Ovary (tissue), 9 donors: ENCODE results near the gene DOK6. TPM values are rescaled to one million over a fixed set of nuclear protein-coding genes. Genes with fewer than 3 reads are reported as not detected.

Experiments used
- DNase-seq, 5 donors: peaks; one replicate each; pipeline ENCODE4 v3.0.0-alpha.2; 2019 to 2020
- H3K27ac ChIP-seq, 2 donors: fragments of 200-600 bp; one replicate each; pipeline versions ENCODE4 v1.5.1 to v1.8.0; 2019 to 2022
- H3K27me3 ChIP-seq: fragments of 200-600 bp; one replicate; pipeline ENCODE4 v1.8.0; 2022
- H3K36me3 ChIP-seq: fragments of 200-600 bp; sonication (generic); one replicate; pipeline ENCODE4 v1.5.1; 2019
- H3K4me1 ChIP-seq: one replicate; pipeline ENCODE4 v1.8.1; 2013; ENCODE audit warnings: mild to moderate bottlenecking, moderate library complexity; ENCODE audit not compliant: insufficient read depth
- H3K4me3 ChIP-seq: fragments of 200-600 bp; sonication (generic); one replicate; pipeline ENCODE4 v1.5.1; 2017
- H3K9me3 ChIP-seq, 2 donors: fragments of 200-600 bp in 1 of 2; sonication (generic) in 1 of 2; one replicate each; pipeline versions ENCODE4 v1.5.1 to v1.8.1; 2013 to 2019; ENCODE audit warnings: mild to moderate bottlenecking in 1 of 2, moderate library complexity in 1 of 2
- CTCF ChIP-seq, 3 donors: fragments of 450-650 bp in 2 of 3; fragments of 200-600 bp in 1 of 3; IDR thresholded peaks; one replicate each; pipeline versions ENCODE4 v1.5.1 to v1.8.0; 2016 to 2022; ENCODE audit warnings: antibody characterized with exemption in 3 of 3, mild to moderate bottlenecking in 1 of 3
- EP300 ChIP-seq: sonication (generic); formaldehyde crosslinking; IDR thresholded peaks from one replicate; pipeline ENCODE4 v1.6.1; 2017; ENCODE audit warnings: antibody characterized with exemption
- POLR2A ChIP-seq: fragments of 450-650 bp; IDR thresholded peaks from one replicate; pipeline ENCODE4 v1.6.1; 2017; ENCODE audit warnings: antibody characterized with exemption, mild to moderate bottlenecking, moderate library complexity
- WGBS, 3 donors: extraction: QIAGEN DNeasy Blood & Tissue Kit in 1 of 3; methylation state at CpG; one replicate each; pipeline versions ENCODE4 v1.1.5 to v1.1.7; 2013 to 2017; 5-methylcytosine and 5-hydroxymethylcytosine counted together
- intact Hi-C, 4 donors: fragments of 100-400 bp; cut with DNase I; formaldehyde crosslinking; loops; one replicate each; pipeline versions ENCODE4 v1.11.0 to v1.15.1; 2022 to 2023
- polyA plus RNA-seq, 2 donors: library from polyadenylated mRNA; stranded (reverse); fragments of 200-250 nt in 1 of 2; fragments of 350-450 nt in 1 of 2; fragmentation: Illumina TruSeq in 1 of 2; extraction: RNeasy Lipid Tissue Mini Kit (QIAGEN cat#74804) in 1 of 2; gene quantifications; one replicate each; pipeline ENCODE4 v1.2.3, GENCODE V29; 2013 to 2014
- total RNA-seq, 7 donors: library from RNA; depleted of rRNA in 2 of 7; stranded (reverse); fragments of >200 nt in 2 of 7; fragmentation: NEBNext Ultra II Directional in 3 of 7; extraction: Animal tissue kit (Norgen Biotek cat#: 25700) in 3 of 7; gene quantifications; one replicate each; pipeline versions ENCODE4 v1.1.0 to v1.2.4, GENCODE V29; 2016 to 2023
- donor health status: DM: no; HTN: no; CAD: no; lungs with moderate emphysema.
- donor health status: DM: no; HTN: no; CAD: no.
- donor health status: Bipolar disorder and iron deficiency.
- donor health status: DM: yes; HTN: yes; CAD: no.
- donor health status: DM: no; HTN: no; CAD: no.
- donor health status: DM: yes; HTN: yes; CAD: no.

Gene DOK6
- total and polyA plus RNA-seq, 9 donors = 1.3 to 4.4 (median 2.8) TPM

- no peak for DNase-seq
- H3K36me3 ChIP-seq = no peaks in the 10 kb centered on the region
- no peak overlapping the region for H3K4me3 ChIP-seq
- TF ChIP-seq CTCF (IDR thresholded peaks at IDR 0.05) (no peak), POLR2A (no peak), EP300 (no peak)
- H3K27ac ChIP-seq = no peak overlapping the region
- no peaks in the 10 kb centered on the region for H3K9me3 ChIP-seq
- H3K4me1 ChIP-seq = no peaks in the 10 kb centered on the region
- WGBS, 3 donors = 95 to 98% (median 96%) methylated on average over 3 of the region's 3 CpGs
- intact Hi-C loops = no loop called here
- no peaks in the 10 kb centered on the region for H3K27me3 ChIP-seq
Measured at GRCh38 chr18:69588301-69588700, 187.6 kb downstream of the DOK6 start.

GRCh38 chr18:69590150-69590549 is 189.5 kb downstream of the DOK6 start:
- TF ChIP-seq EP300 (no peak), CTCF (IDR thresholded peaks at IDR 0.05) (no peak), POLR2A (no peak)
- no peaks in the 10 kb centered on the region for H3K9me3 ChIP-seq
- H3K4me3 ChIP-seq = no peak overlapping the region
- intact Hi-C loops = no loop called here
- H3K27ac ChIP-seq = no peak overlapping the region
- H3K4me1 ChIP-seq = no peaks in the 10 kb centered on the region
- no peaks in the 10 kb centered on the region for H3K36me3 ChIP-seq
- H3K27me3 ChIP-seq = no peaks in the 10 kb centered on the region
- 88 to 93% (median 89%) methylated on average over 3 of the region's 3 CpGs for WGBS, 3 donors
- DNase-seq = no peak

- intact Hi-C loops = no loop called here
- WGBS, 3 donors = 96 to 99% (median 96%) methylated on average over 4 of the region's 4 CpGs
- no peaks in the 10 kb centered on the region for H3K36me3 ChIP-seq
- H3K4me1 ChIP-seq = no peaks in the 10 kb centered on the region
- H3K9me3 ChIP-seq = no peaks in the 10 kb centered on the region
- no peak for TF ChIP-seq POLR2A
- TF ChIP-seq CTCF (IDR thresholded peaks at IDR 0.05) = no peak
- no peak for TF ChIP-seq EP300
- DNase-seq = no peak
- no peaks in the 10 kb centered on the region for H3K27me3 ChIP-seq
- H3K27ac ChIP-seq = no peak overlapping the region
- H3K4me3 ChIP-seq = no peak overlapping the region
Measured at GRCh38 chr18:69596345-69596744, 195.7 kb downstream of the DOK6 start.

DNA sequence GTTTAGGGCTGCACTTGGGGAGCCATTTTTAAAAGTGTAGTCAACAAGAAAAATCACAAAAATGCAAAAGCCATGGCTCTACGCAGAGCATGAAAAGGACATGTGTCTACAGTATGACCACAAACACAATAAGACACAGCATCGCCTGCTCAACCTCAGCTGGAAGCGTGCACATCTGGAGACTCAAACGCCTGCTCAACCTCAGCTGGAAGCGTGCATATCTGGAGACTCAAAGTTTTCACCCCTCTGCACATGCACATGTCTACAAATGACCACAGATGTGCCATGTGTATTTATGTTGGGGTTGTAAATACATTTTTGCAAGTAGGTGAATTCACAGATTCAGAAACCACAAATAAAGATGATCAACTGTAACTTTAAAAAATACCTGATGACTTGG is 196.9 kb downstream of the DOK6 start:
- no peaks in the 10 kb centered on the region for H3K4me1 ChIP-seq
- H3K9me3 ChIP-seq = no peaks in the 10 kb centered on the region
- no peak overlapping the region for H3K27ac ChIP-seq
- intact Hi-C loops = no loop called here
- no peak overlapping the region for H3K4me3 ChIP-seq
- H3K36me3 ChIP-seq = no peaks in the 10 kb centered on the region
- no peaks in the 10 kb centered on the region for H3K27me3 ChIP-seq
- TF ChIP-seq POLR2A = no peak
- TF ChIP-seq EP300 = no peak
- TF ChIP-seq CTCF (IDR thresholded peaks at IDR 0.05) = no peak
- 96 to 99% (median 99%) methylated on average over 5 of the region's 5 CpGs for WGBS, 3 donors
- DNase-seq = no peak

GRCh38 chr18:69599377-69599776 is 198.7 kb downstream of the DOK6 start:
- Histone ChIP-seq H3K9me3 (no peaks in the 10 kb centered on the region), H3K27ac (no peak overlapping the region), H3K4me1 (no peaks in the 10 kb centered on the region), H3K4me3 (no peak overlapping the region), H3K36me3 (no peaks in the 10 kb centered on the region), H3K27me3 (no peaks in the 10 kb centered on the region)
- intact Hi-C loops = no loop called here
- no peak for DNase-seq
- 94 to 95% (median 94%) methylated on average over 8 of the region's 8 CpGs for WGBS, 3 donors
- TF ChIP-seq EP300 (no peak), CTCF (IDR thresholded peaks at IDR 0.05) (no peak), POLR2A (no peak)
